Panc1 (cell line): ENCODE results near the gene HSPA2. TPM values are rescaled to one million over a fixed set of nuclear protein-coding genes. Genes with fewer than 3 reads are reported as not detected.

ENCODE experiments used
- ATAC-seq: fragments of 200-7000 bp; cut with Tn5 transposase; 2 replicates; pipeline ENCODE4 v1.9.1; 2020; ENCODE audit warnings: mild to moderate bottlenecking, moderate library complexity
- BruUV-seq: library from RNA; stranded (reverse); fragments of 400-500 nt; replicated peaks from 2 replicates; lab custom pipeline; 2021; lab: Mats Ljungman, UMichigan
- CTCF ChIA-PET: fragments of 300-600 bp; sonication (Branson Sonifier 250); formaldehyde crosslinking; loops from one replicate; lab custom pipeline; 2022; ENCODE audit warnings: antibody characterized with exemption; lab: Charles Lee
- POLR2A ChIA-PET: fragments of 300-600 bp; sonication (Branson Sonifier 250); formaldehyde crosslinking; loops from one replicate; lab custom pipeline; 2022; ENCODE audit warnings: antibody characterized with exemption; lab: Charles Lee
- DNase-seq: peaks from one replicate; pipeline ENCODE4 v3.0.0-alpha.2; 2010; ENCODE audit warnings: low read depth, low spot score
- H3K27ac ChIP-seq: 2 replicates; pipeline ENCODE4 v1.5.1; 2011; ENCODE audit warnings: mild to moderate bottlenecking, low read length, inconsistent platforms
- H3K27me3 ChIP-seq: fragments of 200-500 bp; sonication (Bioruptor generic); 2 replicates; pipeline ENCODE4 v1.6.0; 2014; ENCODE audit warnings: low read length, inconsistent platforms; ENCODE audit not compliant: control insufficient read depth, insufficient read depth
- H3K36me3 ChIP-seq: fragments of 200-500 bp; sonication (Bioruptor generic); 2 replicates; pipeline ENCODE4 v1.5.1; 2014; ENCODE audit warnings: inconsistent platforms, mild to moderate bottlenecking, low read length, moderate library complexity; ENCODE audit not compliant: control insufficient read depth, insufficient read depth
- H3K4me1 ChIP-seq: 2 replicates; pipeline ENCODE4 v1.5.1; 2011; ENCODE audit warnings: inconsistent platforms, mild to moderate bottlenecking, low read length, moderate library complexity; ENCODE audit not compliant: control insufficient read depth, insufficient read depth
- H3K4me3 ChIP-seq, 2 experiments: 2 replicates each; pipeline ENCODE4 v1.5.1; 2011 to 2012; ENCODE audit warnings: low read depth in 2 of 2, low read length in 2 of 2, mild to moderate bottlenecking in 2 of 2, inconsistent platforms in 1 of 2, moderate library complexity in 1 of 2
- H3K9me3 ChIP-seq: fragments of 200-500 bp; sonication (Bioruptor generic); 2 replicates; pipeline ENCODE4 v1.5.1; 2014; ENCODE audit warnings: low read depth, mild to moderate bottlenecking, inconsistent platforms, low read length, moderate library complexity; ENCODE audit not compliant: control insufficient read depth, insufficient read depth
- POLR2AphosphoS5 ChIP-seq: IDR thresholded peaks from 2 replicates; pipeline ENCODE4 v1.6.1; 2012; ENCODE audit warnings: mild to moderate bottlenecking, low read depth, low read length, moderate library complexity
- SIN3A ChIP-seq: IDR thresholded peaks from 2 replicates; pipeline ENCODE4 v1.6.1; 2012; ENCODE audit warnings: low read depth, mild to moderate bottlenecking, low read length, moderate library complexity, borderline replicate concordance; ENCODE audit not compliant: insufficient read depth
- TCF7L2 ChIP-seq: IDR thresholded peaks from 2 replicates; pipeline ENCODE4 v1.6.1; 2011; ENCODE audit warnings: mild to moderate bottlenecking, low read depth, low read length, inconsistent platforms
- in situ Hi-C: cut with HindIII; loops from 2 replicates; pipeline ENCODE4 v1.10.0; 2016; ENCODE audit warnings: low sequenced_read_pairs, low pct_unique_long_range_greater_than_20kb
- intact Hi-C: fragments of 100-400 bp; cut with micrococcal nuclease; formaldehyde crosslinking; loops from one replicate; pipeline ENCODE4 v1.10.0; 2022; ENCODE audit not compliant: unreplicated experiment
- total RNA-seq: library from RNA; stranded (reverse); gene quantifications from one replicate; pipeline ENCODE4 v1.2.1, GENCODE V29; 2021; ENCODE audit not compliant: unreplicated experiment
- TF ChIP-seq, protein P1 (sequence below): fragments of 450-650 bp; IDR thresholded peaks from 2 replicates; pipeline ENCODE4 v1.5.1; 2017; ENCODE audit warnings: mild to moderate bottlenecking
- TF ChIP-seq, protein P2 (sequence below), 2 experiments: IDR thresholded peaks; 2 replicates each; pipeline ENCODE4 v1.6.1; 2011 to 2012; ENCODE audit warnings: low read depth in 2 of 2, control low read depth in 1 of 2, low read length in 1 of 2, mild to moderate bottlenecking in 1 of 2, moderate library complexity in 1 of 2; ENCODE audit not compliant: insufficient read depth in 1 of 2

HSPA2 gene
- total RNA-seq, 1 experiment from 2014 or later, result 7.7 TPM

DNA sequence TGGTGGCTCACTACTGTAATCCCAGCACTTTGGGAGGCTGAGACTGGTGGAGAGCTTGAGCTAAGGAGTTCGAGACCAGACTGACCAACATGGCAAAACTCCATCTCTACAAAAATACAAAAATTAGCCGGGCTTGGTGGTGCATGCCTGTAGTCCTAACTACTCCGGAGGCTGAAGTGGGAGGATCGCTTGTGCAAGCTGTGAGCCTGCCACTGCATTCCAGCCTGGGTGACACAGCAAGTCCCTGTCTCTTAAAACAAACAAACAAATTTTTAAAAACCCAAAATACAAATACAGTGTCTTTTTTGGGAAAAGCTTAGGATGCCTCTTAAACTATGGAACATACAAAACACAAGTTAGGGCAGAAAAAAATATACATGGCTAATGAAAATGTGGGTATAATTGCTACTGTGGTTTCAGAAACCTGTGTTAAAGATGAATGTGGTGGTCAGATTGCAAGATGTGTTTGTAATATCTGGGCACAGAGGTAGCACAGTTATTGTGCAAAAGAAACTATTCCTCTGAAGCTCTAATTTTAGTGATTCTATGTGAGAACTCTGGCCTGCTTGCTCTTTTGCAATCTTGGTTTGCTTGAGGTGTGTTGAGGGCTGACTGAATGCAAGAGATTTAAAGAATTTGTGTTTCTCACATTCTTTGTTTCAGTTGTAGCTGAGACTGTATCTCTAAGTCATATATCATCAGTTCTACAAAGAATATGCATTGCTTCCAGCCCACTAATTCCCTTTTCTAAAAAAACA is 3.9 kb upstream of the HSPA2 start:
- Histone ChIP-seq H3K4me3 (no peak overlapping the region), H3K27ac (no peak overlapping the region), H3K27me3 (no peaks in the 10 kb centered on the region), H3K4me1 (no peaks in the 10 kb centered on the region), H3K36me3 (no peaks in the 10 kb centered on the region), H3K9me3 (no peaks in the 10 kb centered on the region)
- CTCF ChIA-PET, result no interaction called here
- DNase-seq, result no peak
- POLR2A ChIA-PET, result interaction anchor here (0.6 kb wide), 1 partner anchor 17 kb away, joined by 3 read pairs; no protein-coding TSS in a partner anchor
- in situ Hi-C loops (no loop called here), intact Hi-C loops (no loop called here)
- no peak for ATAC-seq
- no peak for TF ChIP-seq POLR2AphosphoS5
- no peak for TF ChIP-seq TCF7L2
- TF ChIP-seq, protein P1, sequence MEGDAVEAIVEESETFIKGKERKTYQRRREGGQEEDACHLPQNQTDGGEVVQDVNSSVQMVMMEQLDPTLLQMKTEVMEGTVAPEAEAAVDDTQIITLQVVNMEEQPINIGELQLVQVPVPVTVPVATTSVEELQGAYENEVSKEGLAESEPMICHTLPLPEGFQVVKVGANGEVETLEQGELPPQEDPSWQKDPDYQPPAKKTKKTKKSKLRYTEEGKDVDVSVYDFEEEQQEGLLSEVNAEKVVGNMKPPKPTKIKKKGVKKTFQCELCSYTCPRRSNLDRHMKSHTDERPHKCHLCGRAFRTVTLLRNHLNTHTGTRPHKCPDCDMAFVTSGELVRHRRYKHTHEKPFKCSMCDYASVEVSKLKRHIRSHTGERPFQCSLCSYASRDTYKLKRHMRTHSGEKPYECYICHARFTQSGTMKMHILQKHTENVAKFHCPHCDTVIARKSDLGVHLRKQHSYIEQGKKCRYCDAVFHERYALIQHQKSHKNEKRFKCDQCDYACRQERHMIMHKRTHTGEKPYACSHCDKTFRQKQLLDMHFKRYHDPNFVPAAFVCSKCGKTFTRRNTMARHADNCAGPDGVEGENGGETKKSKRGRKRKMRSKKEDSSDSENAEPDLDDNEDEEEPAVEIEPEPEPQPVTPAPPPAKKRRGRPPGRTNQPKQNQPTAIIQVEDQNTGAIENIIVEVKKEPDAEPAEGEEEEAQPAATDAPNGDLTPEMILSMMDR, result no peak
- TF ChIP-seq SIN3A, result no peak
- no TSS peak for BruUV-seq

GRCh38 chr14:64541261-64541971 is 875 bp downstream of the HSPA2 start:
- H3K27ac ChIP-seq, result no peak overlapping the region
- ATAC-seq, result no peak

More at GRCh38 chr14:64541261-64541971, 875 bp downstream of the HSPA2 start:
- H3K4me1 ChIP-seq, result no peaks in the 10 kb centered on the region; the same call in 1 of the 2 replicates
- no TSS peak for BruUV-seq
- no peaks in the 10 kb centered on the region for H3K36me3 ChIP-seq
- intact Hi-C loops, result loop anchor here (10.0 kb wide), 1 partner anchor 93 kb away; no protein-coding TSS in a partner anchor
- no peak for DNase-seq
- no peaks in the 10 kb centered on the region for H3K9me3 ChIP-seq
- no peak overlapping the region; a peak in 1 of 4 replicates for H3K4me3 ChIP-seq
- ChIA-PET POLR2A (no interaction called here), CTCF (interaction anchor here (0.5 to 1.3 kb wide), 2 partner anchors 15 to 94 kb away, joined by 4 to 6 read pairs; no protein-coding TSS in a partner anchor)
- no peaks in the 10 kb centered on the region for H3K27me3 ChIP-seq
- in situ Hi-C loops, result no loop called here
- TF ChIP-seq, protein P2, sequence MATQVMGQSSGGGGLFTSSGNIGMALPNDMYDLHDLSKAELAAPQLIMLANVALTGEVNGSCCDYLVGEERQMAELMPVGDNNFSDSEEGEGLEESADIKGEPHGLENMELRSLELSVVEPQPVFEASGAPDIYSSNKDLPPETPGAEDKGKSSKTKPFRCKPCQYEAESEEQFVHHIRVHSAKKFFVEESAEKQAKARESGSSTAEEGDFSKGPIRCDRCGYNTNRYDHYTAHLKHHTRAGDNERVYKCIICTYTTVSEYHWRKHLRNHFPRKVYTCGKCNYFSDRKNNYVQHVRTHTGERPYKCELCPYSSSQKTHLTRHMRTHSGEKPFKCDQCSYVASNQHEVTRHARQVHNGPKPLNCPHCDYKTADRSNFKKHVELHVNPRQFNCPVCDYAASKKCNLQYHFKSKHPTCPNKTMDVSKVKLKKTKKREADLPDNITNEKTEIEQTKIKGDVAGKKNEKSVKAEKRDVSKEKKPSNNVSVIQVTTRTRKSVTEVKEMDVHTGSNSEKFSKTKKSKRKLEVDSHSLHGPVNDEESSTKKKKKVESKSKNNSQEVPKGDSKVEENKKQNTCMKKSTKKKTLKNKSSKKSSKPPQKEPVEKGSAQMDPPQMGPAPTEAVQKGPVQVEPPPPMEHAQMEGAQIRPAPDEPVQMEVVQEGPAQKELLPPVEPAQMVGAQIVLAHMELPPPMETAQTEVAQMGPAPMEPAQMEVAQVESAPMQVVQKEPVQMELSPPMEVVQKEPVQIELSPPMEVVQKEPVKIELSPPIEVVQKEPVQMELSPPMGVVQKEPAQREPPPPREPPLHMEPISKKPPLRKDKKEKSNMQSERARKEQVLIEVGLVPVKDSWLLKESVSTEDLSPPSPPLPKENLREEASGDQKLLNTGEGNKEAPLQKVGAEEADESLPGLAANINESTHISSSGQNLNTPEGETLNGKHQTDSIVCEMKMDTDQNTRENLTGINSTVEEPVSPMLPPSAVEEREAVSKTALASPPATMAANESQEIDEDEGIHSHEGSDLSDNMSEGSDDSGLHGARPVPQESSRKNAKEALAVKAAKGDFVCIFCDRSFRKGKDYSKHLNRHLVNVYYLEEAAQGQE (IDR thresholded peaks at IDR 0.05; ENCODE audit: insufficient read depth in 1 of 2, low read depth in 2 of 2, low read length in 1 of 2), result no peak
- no peak for TF ChIP-seq POLR2AphosphoS5
- TF ChIP-seq TCF7L2, result no peak
- TF ChIP-seq SIN3A, result no peak
- TF ChIP-seq, protein P1, result no peak
